HEK293 (cell line): Measurements from ENCODE around the gene FRMD4A.

Source experiments
- GFI1B ChIP-seq: fragments of 450-650 bp; formaldehyde crosslinking; IDR thresholded peaks from 2 replicates; pipeline ENCODE4 v1.5.1; 2016; ENCODE audit warnings: missing biosample characterization, missing genetic modification characterization
- SETDB1 ChIP-seq: IDR thresholded peaks from one replicate; pipeline ENCODE4 v1.6.1; 2017; ENCODE audit warnings: mild to moderate bottlenecking, low read length, moderate library complexity, mixed read lengths; ENCODE audit not compliant: insufficient read length
- SP3 ChIP-seq: fragments of 450-650 bp; formaldehyde crosslinking; IDR thresholded peaks from 2 replicates; pipeline ENCODE4 v1.5.1; 2016; ENCODE audit warnings: missing biosample characterization, missing genetic modification characterization
- ZBTB1 ChIP-seq: fragments of 450-650 bp; formaldehyde crosslinking; IDR thresholded peaks from 2 replicates; pipeline ENCODE4 v1.5.1; 2016; ENCODE audit warnings: missing biosample characterization, missing genetic modification characterization
- ZBTB21 ChIP-seq: fragments of 450-650 bp; formaldehyde crosslinking; IDR thresholded peaks from 2 replicates; pipeline ENCODE4 v1.5.1; 2017; ENCODE audit warnings: missing biosample characterization, missing genetic modification characterization
- ZEB2 ChIP-seq: fragments of 450-650 bp; formaldehyde crosslinking; IDR thresholded peaks from 2 replicates; pipeline ENCODE4 v1.5.1; 2016; ENCODE audit warnings: missing biosample characterization, missing genetic modification characterization
- ZNF146 ChIP-seq: fragments of 450-650 bp; formaldehyde crosslinking; IDR thresholded peaks from 2 replicates; pipeline ENCODE4 v1.5.1; 2016; ENCODE audit warnings: missing biosample characterization, missing genetic modification characterization
- ZNF24 ChIP-seq: fragments of 450-650 bp; formaldehyde crosslinking; IDR thresholded peaks from 2 replicates; pipeline ENCODE4 v1.5.1; 2016; ENCODE audit warnings: missing biosample characterization, missing genetic modification characterization
- ZNF324 ChIP-seq: fragments of 450-650 bp; formaldehyde crosslinking; IDR thresholded peaks from 2 replicates; pipeline ENCODE4 v1.5.1; 2016; ENCODE audit warnings: missing biosample characterization, missing genetic modification characterization
- ZNF366 ChIP-seq: fragments of 450-650 bp; formaldehyde crosslinking; conservative IDR thresholded peaks from 2 replicates; pipeline ENCODE4 v1.5.1; 2016; ENCODE audit warnings: missing biosample characterization, missing genetic modification characterization
- ZNF423 ChIP-seq: fragments of 450-650 bp; formaldehyde crosslinking; IDR thresholded peaks from 2 replicates; pipeline ENCODE4 v1.5.1; 2016; ENCODE audit warnings: missing biosample characterization, missing genetic modification characterization
- ZNF677 ChIP-seq: fragments of 450-650 bp; IDR thresholded peaks from 2 replicates; pipeline ENCODE4 v1.5.0; 2018; ENCODE audit warnings: missing biosample characterization, mild to moderate bottlenecking, missing genetic modification characterization, moderate library complexity
- ZNF830 ChIP-seq: fragments of 450-650 bp; IDR thresholded peaks from 2 replicates; pipeline ENCODE4 v1.5.0; 2018; ENCODE audit warnings: missing biosample characterization, missing genetic modification characterization, low read depth, mild to moderate bottlenecking, moderate library complexity
- TF ChIP-seq, protein P1 (sequence below): fragments of 450-650 bp; formaldehyde crosslinking; IDR thresholded peaks from 2 replicates; pipeline ENCODE4 v1.5.1; 2016; ENCODE audit warnings: missing biosample characterization, missing genetic modification characterization

DNA sequence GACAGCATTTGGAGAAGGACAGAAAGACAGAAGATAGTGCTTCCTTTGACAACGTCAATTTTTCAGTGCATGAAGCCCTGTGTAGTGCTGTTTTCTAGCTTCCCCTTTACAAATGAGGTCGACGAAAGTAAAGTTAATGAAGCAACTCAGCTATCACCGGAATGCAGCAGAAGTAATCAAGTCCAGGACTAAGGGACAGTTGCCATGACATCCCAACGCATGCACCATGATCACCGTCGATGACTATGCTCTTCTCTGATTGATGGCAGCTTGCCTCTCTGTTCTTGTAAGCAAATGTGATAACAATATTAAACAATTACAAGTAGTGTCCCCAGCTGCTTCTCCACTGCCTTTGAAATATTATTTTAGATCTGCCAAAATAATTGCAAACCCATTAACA, 205.8 kb downstream of the FRMD4A start:
- TF ChIP-seq SP3 (tag by site-specific recombination) (no peak), ZBTB1 (tag by site-specific recombination) (no peak), GFI1B (tag by site-specific recombination) (no peak), ZNF677 (tag by site-specific recombination) (no peak), ZNF146 (tag by site-specific recombination) (no peak), ZBTB21 (tag by site-specific recombination) (no peak), ZNF324 (tag by site-specific recombination) (no peak), ZNF366 (tag by site-specific recombination) (no peak), SETDB1 (no peak), ZNF830 (tag by site-specific recombination) (no peak), ZNF24 (tag by site-specific recombination) (no peak), ZEB2 (tag by site-specific recombination) (no peak), ZNF423 (tag by site-specific recombination) (no peak)
- TF ChIP-seq, protein P1, sequence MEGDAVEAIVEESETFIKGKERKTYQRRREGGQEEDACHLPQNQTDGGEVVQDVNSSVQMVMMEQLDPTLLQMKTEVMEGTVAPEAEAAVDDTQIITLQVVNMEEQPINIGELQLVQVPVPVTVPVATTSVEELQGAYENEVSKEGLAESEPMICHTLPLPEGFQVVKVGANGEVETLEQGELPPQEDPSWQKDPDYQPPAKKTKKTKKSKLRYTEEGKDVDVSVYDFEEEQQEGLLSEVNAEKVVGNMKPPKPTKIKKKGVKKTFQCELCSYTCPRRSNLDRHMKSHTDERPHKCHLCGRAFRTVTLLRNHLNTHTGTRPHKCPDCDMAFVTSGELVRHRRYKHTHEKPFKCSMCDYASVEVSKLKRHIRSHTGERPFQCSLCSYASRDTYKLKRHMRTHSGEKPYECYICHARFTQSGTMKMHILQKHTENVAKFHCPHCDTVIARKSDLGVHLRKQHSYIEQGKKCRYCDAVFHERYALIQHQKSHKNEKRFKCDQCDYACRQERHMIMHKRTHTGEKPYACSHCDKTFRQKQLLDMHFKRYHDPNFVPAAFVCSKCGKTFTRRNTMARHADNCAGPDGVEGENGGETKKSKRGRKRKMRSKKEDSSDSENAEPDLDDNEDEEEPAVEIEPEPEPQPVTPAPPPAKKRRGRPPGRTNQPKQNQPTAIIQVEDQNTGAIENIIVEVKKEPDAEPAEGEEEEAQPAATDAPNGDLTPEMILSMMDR (tag by site-specific recombination), result no peak
